Stomach (tissue), 4 donors: ENCODE measurements around the gene DNAH10.

Experiments
- EP300 ChIP-seq: sonication (generic); formaldehyde crosslinking; IDR thresholded peaks from one replicate; pipeline ENCODE4 v1.6.1; 2017; ENCODE audit warnings: antibody characterized with exemption
- POLR2A ChIP-seq, 4 donors: fragments of 450-650 bp; IDR thresholded peaks; one replicate each; pipeline ENCODE4 v1.6.1; 2016; ENCODE audit warnings: antibody characterized with exemption in 4 of 4, control low read depth in 2 of 4, mild to moderate bottlenecking in 1 of 4, moderate library complexity in 1 of 4
- POLR2AphosphoS5 ChIP-seq, 3 donors: sonication (generic); formaldehyde crosslinking; IDR thresholded peaks; one replicate each; pipeline ENCODE4 v1.6.1; 2016; ENCODE audit warnings: antibody characterized with exemption in 3 of 3
- TF ChIP-seq, protein P1 (sequence below), 7 experiments: fragments of 450-650 bp in 4 of 7; fragments of 200-600 bp in 3 of 7; sonication (generic) in 3 of 7; IDR thresholded peaks; one replicate each; pipeline ENCODE4 v1.5.1; 2016 to 2019; ENCODE audit warnings: antibody characterized with exemption in 7 of 7, control low read depth in 2 of 7, mild to moderate bottlenecking in 1 of 7

- TF ChIP-seq, protein P1, sequence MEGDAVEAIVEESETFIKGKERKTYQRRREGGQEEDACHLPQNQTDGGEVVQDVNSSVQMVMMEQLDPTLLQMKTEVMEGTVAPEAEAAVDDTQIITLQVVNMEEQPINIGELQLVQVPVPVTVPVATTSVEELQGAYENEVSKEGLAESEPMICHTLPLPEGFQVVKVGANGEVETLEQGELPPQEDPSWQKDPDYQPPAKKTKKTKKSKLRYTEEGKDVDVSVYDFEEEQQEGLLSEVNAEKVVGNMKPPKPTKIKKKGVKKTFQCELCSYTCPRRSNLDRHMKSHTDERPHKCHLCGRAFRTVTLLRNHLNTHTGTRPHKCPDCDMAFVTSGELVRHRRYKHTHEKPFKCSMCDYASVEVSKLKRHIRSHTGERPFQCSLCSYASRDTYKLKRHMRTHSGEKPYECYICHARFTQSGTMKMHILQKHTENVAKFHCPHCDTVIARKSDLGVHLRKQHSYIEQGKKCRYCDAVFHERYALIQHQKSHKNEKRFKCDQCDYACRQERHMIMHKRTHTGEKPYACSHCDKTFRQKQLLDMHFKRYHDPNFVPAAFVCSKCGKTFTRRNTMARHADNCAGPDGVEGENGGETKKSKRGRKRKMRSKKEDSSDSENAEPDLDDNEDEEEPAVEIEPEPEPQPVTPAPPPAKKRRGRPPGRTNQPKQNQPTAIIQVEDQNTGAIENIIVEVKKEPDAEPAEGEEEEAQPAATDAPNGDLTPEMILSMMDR (IDR thresholded peaks at IDR 0.05) = no peak
- TF ChIP-seq POLR2A (IDR thresholded peaks at IDR 0.05) (no peak), POLR2AphosphoS5 (IDR thresholded peaks at IDR 0.05) (no peak), EP300 (no peak)
Observed at GRCh38 chr12:123752046-123752445, 10.1 kb upstream of the DNAH10 start.
